ENCODE results near the gene KRT37. TPM values are rescaled to one million over a fixed set of nuclear protein-coding genes. Genes with fewer than 3 reads are reported as not detected.

KRT37 gene
- total RNA-seq, 1 experiment from 2014 or later = not detected

- Histone ChIP-seq H4K8ac (replicated peaks; ENCODE audit: insufficient read length, low read depth, low read length) (no peak overlapping the region), H3K14ac (ENCODE audit: insufficient read depth, low read length) (no peak overlapping the region), H2AFZ (ENCODE audit: low read length) (no peak overlapping the region), H4K5ac (ENCODE audit: insufficient read length, low read depth, low read length) (no peak overlapping the region), H4K91ac (ENCODE audit: insufficient read length, low read depth, low read length) (no peak overlapping the region), H3K79me1 (ENCODE audit: insufficient read depth, low read depth, low read length, poor library complexity, severe bottlenecking) (no peaks in the 10 kb centered on the region), H3T11ph (ENCODE audit: low read length) (no peak overlapping the region), H3K23me2 (ENCODE audit: insufficient read length, low read depth, low read length, poor library complexity, severe bottlenecking) (no peaks in the 10 kb centered on the region), H3K4ac (ENCODE audit: low read depth, low read length) (no peak overlapping the region), H3K9me3 (ENCODE audit: control insufficient read depth, low read depth, low read length) (no peaks in the 10 kb centered on the region), H3K9ac (ENCODE audit: extremely low read depth, insufficient read length, low read length) (no peak overlapping the region), H3K18ac (ENCODE audit: insufficient read length, low read depth, low read length) (no peak overlapping the region), H3K4me2 (ENCODE audit: insufficient read depth, insufficient read length, low read length) (no peak overlapping the region), H3K27ac (ENCODE audit: insufficient read length, low read depth, low read length) (no peak overlapping the region), H2BK15ac (ENCODE audit: low read depth, low read length) (no peak overlapping the region), H2BK5ac (ENCODE audit: insufficient read length, low read length) (no peak overlapping the region), H2BK20ac (ENCODE audit: low read depth, low read length, poor library complexity, severe bottlenecking) (no peak overlapping the region), H3K23ac (ENCODE audit: insufficient read length, low read depth, low read length) (no peak overlapping the region), H2BK12ac (ENCODE audit: insufficient read length, low read depth, low read length) (no peak overlapping the region), H3K79me2 (ENCODE audit: insufficient read depth, low read length) (no peaks in the 10 kb centered on the region), H2AK5ac (ENCODE audit: insufficient read length, low read length) (no peak overlapping the region), H4K20me1 (ENCODE audit: control insufficient read depth, insufficient read depth, insufficient read length) (no peaks in the 10 kb centered on the region), H2BK120ac (ENCODE audit: low read depth, low read length, poor library complexity, severe bottlenecking) (no peak overlapping the region), H3K27me3 (ENCODE audit: insufficient read depth, low read length) (no peaks in the 10 kb centered on the region), H3K4me1 (ENCODE audit: insufficient read depth, low read length) (peaks cover 4% of the 10 kb centered on the region), H3K56ac (ENCODE audit: insufficient read length, low read depth, low read length) (no peak overlapping the region)
- Mint-ChIP-seq H3K27ac (no peak overlapping the region), H3K4me1 (peaks cover 15% of the 10 kb centered on the region in 2 experiments), H3K36me3 (ENCODE audit: insufficient read depth in 1 of 3, low read depth in 3 of 3) (no peaks in the 10 kb centered on the region), H3K9me3 (no peaks in the 10 kb centered on the region), H3K27me3 (ENCODE audit: low read depth) (peaks cover 5% of the 10 kb centered on the region), H3K4me3 (no peak overlapping the region)
- no peak for DNase-seq
- TF ChIP-seq, protein P1, sequence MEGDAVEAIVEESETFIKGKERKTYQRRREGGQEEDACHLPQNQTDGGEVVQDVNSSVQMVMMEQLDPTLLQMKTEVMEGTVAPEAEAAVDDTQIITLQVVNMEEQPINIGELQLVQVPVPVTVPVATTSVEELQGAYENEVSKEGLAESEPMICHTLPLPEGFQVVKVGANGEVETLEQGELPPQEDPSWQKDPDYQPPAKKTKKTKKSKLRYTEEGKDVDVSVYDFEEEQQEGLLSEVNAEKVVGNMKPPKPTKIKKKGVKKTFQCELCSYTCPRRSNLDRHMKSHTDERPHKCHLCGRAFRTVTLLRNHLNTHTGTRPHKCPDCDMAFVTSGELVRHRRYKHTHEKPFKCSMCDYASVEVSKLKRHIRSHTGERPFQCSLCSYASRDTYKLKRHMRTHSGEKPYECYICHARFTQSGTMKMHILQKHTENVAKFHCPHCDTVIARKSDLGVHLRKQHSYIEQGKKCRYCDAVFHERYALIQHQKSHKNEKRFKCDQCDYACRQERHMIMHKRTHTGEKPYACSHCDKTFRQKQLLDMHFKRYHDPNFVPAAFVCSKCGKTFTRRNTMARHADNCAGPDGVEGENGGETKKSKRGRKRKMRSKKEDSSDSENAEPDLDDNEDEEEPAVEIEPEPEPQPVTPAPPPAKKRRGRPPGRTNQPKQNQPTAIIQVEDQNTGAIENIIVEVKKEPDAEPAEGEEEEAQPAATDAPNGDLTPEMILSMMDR (conservative IDR thresholded peaks at IDR 0.05) = no peak
- no CpG with 5 or more reads among the region's 7 CpGs for WGBS (ENCODE audit: extremely low coverage, insufficient read length, low lambda C conversion rate)
Measured at GRCh38 chr17:41418116-41418860, 6.1 kb downstream of the KRT37 start.
